Measurements from ENCODE around the gene FGFBP1. TPM values are rescaled to one million over a fixed set of nuclear protein-coding genes. Genes with fewer than 3 reads are reported as not detected.

FGFBP1 gene
- total RNA-seq, 1 experiment from 2014 or later = 30.8 TPM

DNA sequence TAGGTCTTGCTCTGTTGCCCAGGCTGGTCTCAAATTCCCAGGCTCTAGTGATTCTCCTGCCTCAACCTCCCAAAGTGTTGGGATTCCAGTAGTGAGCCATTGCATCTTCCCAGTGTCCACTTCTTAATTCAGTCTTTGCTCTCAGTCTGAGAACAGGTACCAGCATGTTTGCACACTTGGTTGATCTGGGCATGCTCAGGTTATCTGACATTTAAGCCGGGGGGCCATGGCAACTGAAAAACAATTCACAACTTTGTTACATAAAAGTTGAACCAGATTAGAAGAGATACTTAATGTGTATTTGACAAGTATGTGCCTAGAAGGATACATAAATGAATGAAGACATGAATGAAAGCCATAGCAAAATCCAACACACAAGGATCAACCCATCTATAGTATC, 39.0 kb downstream of the FGFBP1 start:
- Histone ChIP-seq H3K9me3 (ENCODE audit: insufficient read depth, low read depth) (peaks cover 17% of the 10 kb centered on the region; the same call in 1 of the 2 replicates), H3K4me3 (no peak overlapping the region), H3K27me3 (ENCODE audit: insufficient read depth, low read depth) (no peaks in the 10 kb centered on the region), H3K79me2 (ENCODE audit: low read depth) (no peaks in the 10 kb centered on the region), H2AFZ (no peak overlapping the region), H3K4me2 (no peak overlapping the region), H3K4me1 (replicated peaks; ENCODE audit: insufficient read depth) (peaks cover 12% of the 10 kb centered on the region), H3K9me2 (ENCODE audit: insufficient read depth) (no peaks in the 10 kb centered on the region), H3F3A (ENCODE audit: insufficient read depth, low read depth) (0 out of 2 replicates have a peak, but pooled peaks cover under 1% of the 10 kb centered on the region), H3K27ac (no peak overlapping the region), H3K36me3 (ENCODE audit: low read depth) (no peaks in the 10 kb centered on the region), H4K20me1 (ENCODE audit: insufficient read depth) (no peaks in the 10 kb centered on the region)
- TF ChIP-seq, protein P1, sequence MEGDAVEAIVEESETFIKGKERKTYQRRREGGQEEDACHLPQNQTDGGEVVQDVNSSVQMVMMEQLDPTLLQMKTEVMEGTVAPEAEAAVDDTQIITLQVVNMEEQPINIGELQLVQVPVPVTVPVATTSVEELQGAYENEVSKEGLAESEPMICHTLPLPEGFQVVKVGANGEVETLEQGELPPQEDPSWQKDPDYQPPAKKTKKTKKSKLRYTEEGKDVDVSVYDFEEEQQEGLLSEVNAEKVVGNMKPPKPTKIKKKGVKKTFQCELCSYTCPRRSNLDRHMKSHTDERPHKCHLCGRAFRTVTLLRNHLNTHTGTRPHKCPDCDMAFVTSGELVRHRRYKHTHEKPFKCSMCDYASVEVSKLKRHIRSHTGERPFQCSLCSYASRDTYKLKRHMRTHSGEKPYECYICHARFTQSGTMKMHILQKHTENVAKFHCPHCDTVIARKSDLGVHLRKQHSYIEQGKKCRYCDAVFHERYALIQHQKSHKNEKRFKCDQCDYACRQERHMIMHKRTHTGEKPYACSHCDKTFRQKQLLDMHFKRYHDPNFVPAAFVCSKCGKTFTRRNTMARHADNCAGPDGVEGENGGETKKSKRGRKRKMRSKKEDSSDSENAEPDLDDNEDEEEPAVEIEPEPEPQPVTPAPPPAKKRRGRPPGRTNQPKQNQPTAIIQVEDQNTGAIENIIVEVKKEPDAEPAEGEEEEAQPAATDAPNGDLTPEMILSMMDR (conservative IDR thresholded peaks at IDR 0.05) = no peak
- no peak for TF ChIP-seq EZH2 (IDR thresholded peaks at IDR 0.05; ENCODE audit: low read depth)
- ChIA-PET POLR2A (ENCODE audit: unreplicated experiment) (no interaction called here), CTCF (no interaction called here)
- intact Hi-C loops (cut with micrococcal nuclease; ENCODE audit: unreplicated experiment) = no loop called here
- BruUV-seq (replicated peaks) = no TSS peak
- no peak for DNase-seq

DNA sequence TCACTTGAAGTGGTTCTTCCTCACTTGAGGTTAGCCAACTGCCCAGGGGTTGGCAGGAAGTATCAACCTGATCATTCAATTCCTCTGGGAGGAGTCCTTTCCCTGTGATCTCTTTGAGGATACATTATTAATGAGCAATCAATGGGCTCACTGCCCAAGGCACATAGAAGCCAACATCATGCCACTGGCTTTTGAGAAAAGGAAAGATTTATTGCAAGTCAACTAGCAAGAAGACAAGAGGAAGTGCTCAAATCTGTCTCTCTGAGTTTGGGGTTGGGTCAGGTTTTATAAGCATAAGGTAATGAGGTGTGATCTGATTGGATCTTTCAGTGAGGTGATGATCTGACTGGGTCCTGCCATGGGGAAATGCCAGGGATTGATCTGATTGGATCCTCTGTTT, 39.6 kb downstream of the FGFBP1 start:
- Histone ChIP-seq H3K4me3 (no peak overlapping the region), H3K4me2 (no peak overlapping the region), H4K20me1 (ENCODE audit: insufficient read depth) (no peaks in the 10 kb centered on the region), H3K27me3 (ENCODE audit: insufficient read depth, low read depth) (no peaks in the 10 kb centered on the region), H3K9me3 (ENCODE audit: insufficient read depth, low read depth) (peaks cover 12% of the 10 kb centered on the region; the same call in 1 of the 2 replicates), H3K4me1 (replicated peaks; ENCODE audit: insufficient read depth) (peaks cover 14% of the 10 kb centered on the region), H3K27ac (no peak overlapping the region), H3K36me3 (ENCODE audit: low read depth) (no peaks in the 10 kb centered on the region), H3F3A (ENCODE audit: insufficient read depth, low read depth) (peaks cover 5% of the 10 kb centered on the region; the same call in 1 of the 2 replicates), H3K9me2 (ENCODE audit: insufficient read depth) (no peaks in the 10 kb centered on the region), H2AFZ (no peak overlapping the region), H3K79me2 (ENCODE audit: low read depth) (no peaks in the 10 kb centered on the region)
- peak in 1 of 2 experiments; percentile 39 for DNase-seq
- intact Hi-C loops (cut with micrococcal nuclease; ENCODE audit: unreplicated experiment) = no loop called here
- POLR2A ChIA-PET (ENCODE audit: unreplicated experiment) = no interaction called here
- no peak for TF ChIP-seq EZH2 (IDR thresholded peaks at IDR 0.05; ENCODE audit: low read depth)
- TF ChIP-seq, protein P1 (conservative IDR thresholded peaks at IDR 0.05) = no peak
- CTCF ChIA-PET = no interaction called here
- BruUV-seq (replicated peaks) = no TSS peak

DNA sequence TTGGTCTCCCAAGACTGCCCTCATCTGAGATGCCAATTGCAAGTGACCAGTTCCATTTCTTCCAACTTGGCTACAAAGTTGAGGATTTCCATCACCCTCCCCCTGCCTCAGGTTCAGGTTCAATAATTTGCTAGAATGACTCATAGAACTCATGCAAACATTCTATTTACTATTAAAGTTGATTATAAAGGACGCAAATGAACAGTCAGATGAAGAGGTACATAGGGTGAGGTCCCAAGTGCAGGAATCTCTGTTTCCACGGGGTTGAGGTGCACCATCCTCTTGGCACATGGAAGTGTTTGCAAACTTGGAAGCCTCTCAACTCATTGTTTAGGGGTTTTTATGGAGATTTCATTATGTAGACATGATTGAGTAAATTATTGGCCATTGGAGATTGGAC, 41.0 kb downstream of the FGFBP1 start:
- Histone ChIP-seq H3K36me3 (ENCODE audit: low read depth) (no peaks in the 10 kb centered on the region), H3K4me2 (no peak overlapping the region), H3K9me2 (ENCODE audit: insufficient read depth) (no peaks in the 10 kb centered on the region), H3F3A (ENCODE audit: insufficient read depth, low read depth) (peaks cover 8% of the 10 kb centered on the region), H3K27me3 (ENCODE audit: insufficient read depth, low read depth) (no peaks in the 10 kb centered on the region), H3K4me1 (replicated peaks; ENCODE audit: insufficient read depth) (peaks cover 22% of the 10 kb centered on the region), H2AFZ (no peak overlapping the region), H3K27ac (no peak overlapping the region), H4K20me1 (ENCODE audit: insufficient read depth) (no peaks in the 10 kb centered on the region), H3K79me2 (ENCODE audit: low read depth) (no peaks in the 10 kb centered on the region), H3K9me3 (ENCODE audit: insufficient read depth, low read depth) (peaks cover 8% of the 10 kb centered on the region; the same call in 1 of the 2 replicates), H3K4me3 (no peak overlapping the region)
- ChIA-PET CTCF (no interaction called here), POLR2A (ENCODE audit: unreplicated experiment) (no interaction called here)
- no peak for DNase-seq
- no peak for TF ChIP-seq EZH2 (IDR thresholded peaks at IDR 0.05; ENCODE audit: low read depth)
- TF ChIP-seq, protein P1 (conservative IDR thresholded peaks at IDR 0.05) = no peak
- intact Hi-C loops (cut with micrococcal nuclease; ENCODE audit: unreplicated experiment) = no loop called here
- BruUV-seq (replicated peaks) = no TSS peak
